HG03066 (cell line): Measurements from ENCODE around the gene FEM1B.

ENCODE experiments used
- ATAC-seq: cut with Tn5 transposase; IDR thresholded peaks from one replicate; pipeline ENCODE4 v1.9.1; 2021; ENCODE audit warnings: low read depth; ENCODE audit not compliant: unreplicated experiment

The FEM1B gene

DNA sequence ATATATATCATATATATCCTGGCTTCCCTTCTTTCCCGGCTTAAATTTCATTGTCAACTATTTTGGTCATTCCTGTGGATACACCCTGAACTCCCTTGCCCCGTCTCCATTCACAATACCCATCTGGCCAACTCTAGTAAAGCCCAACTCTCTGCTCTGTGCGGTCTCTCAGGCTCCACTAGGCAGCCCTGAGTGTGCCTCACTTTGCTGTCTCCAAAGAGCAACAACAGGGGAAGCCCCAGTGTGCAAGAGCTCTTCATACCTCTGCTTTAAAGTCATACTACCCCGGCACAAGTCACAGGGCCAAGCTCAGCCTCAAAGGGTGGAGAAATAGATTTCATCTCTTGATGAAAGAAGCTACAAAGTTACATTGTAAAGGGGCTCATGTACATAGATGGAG lies 18.9 kb upstream of the FEM1B start:
- ATAC-seq: no peak

DNA sequence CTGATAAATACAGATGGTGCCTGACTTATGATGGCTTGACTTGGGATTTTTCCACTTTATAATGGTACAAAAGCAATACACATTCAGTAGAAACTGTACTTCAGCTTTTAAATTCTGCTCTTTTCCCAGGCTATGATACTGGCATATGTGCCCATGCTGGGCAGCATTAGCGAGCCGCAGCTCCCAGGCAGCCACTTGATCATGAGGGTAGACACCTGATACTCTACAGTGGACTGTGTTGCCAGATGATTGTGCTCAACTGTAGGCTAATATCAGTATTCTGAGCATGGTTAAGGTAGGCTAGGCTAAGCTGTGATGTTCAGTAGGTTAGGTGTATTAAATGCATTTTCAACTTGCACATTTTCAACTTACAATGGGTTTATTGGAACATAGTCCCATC lies 17.7 kb upstream of the FEM1B start:
- ATAC-seq: no peak

DNA sequence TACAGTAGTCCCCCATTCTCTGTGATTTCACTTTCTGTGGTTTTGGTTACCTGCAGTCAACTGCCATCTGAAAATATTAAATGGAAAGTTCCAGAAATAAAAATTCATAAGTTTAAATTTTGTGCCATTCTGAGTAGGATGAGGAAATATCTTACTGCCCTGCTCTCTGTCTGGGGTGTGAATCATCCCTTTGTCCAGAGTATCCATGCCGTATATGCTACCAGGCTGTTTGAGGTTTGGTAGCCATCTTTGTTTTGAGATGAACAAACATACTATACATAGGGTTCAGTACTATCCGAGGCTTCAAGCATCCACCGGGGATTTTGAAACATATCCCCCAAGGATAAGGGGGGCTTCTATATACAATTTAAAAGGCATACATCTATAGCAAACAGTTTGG lies 16.3 kb upstream of the FEM1B start:
- ATAC-seq: no peak

DNA sequence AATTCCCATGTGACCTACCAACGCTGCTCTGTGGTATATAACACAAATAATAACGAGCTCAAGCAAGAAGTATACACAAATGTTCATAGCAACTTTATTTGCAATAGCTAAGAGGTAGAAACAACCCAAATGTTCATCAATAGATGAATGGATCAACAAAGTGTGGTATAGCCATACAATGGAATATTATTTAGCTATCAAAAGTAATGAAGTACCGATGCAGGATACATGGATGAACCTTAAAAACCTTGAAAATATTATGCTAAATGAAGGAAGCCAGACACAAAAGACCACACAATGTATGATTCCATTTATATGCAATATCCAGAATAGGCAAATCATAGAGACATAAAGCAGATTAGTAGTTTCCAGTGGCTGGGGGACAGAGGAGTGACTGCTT lies 15.6 kb upstream of the FEM1B start:
- no peak for ATAC-seq

DNA sequence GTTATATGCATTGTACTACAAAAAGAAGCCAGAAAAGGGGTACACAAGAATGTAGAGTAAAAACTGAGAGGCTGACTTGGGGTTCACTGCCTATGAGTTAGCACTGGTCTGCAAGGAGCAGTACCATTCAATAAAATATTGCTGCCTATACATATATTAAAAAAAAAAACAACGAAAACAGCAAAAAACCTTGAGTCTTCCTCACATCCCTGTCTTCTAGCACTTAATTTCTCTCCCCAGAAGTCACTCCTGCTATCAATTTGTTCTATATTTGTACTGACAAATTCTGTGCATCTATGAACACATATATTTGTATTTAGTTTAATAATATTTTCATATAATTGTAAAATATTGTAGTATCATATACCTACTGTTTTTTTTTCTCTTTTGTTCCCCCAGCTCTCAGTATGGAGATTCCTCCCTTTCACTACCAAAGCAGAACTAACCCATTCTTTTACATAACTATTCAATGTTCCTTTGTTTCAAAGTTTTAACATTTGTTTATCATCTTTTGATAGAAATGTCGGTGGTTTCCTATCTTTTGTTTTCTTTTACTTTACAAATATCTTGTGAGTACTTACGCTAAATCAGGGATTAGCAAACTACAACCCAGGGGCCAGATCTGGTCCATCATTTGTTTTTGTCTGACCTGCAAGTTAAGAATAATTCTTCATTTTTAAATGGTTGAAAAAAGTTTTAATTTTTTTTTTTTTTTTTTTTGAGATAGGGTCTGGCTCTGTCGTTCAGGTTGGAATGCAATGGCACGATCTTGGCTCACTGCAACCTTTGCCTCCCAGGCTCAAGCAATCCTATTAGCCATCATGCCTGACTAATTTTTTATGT lies 14.8 kb upstream of the FEM1B start:
- no peak for ATAC-seq

DNA sequence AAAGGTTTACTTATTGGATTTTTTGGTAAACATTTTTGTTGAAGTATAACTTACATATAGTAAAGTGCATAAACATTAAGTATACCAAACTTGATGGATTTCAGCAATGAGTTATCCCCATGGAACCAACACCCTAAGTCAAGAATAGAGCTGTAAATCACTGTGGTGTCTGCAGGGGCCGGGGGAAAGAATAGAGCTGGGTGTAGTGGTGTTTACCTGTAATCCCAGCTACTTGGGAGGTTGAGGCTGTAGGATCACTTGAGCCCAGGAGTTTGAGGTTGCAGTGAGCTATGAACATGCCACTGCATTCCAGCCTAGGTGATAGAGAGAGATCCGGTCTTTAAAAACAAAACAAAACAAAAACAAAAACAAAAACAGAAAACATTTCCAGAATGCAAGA lies 13.3 kb upstream of the FEM1B start:
- no peak for ATAC-seq

DNA sequence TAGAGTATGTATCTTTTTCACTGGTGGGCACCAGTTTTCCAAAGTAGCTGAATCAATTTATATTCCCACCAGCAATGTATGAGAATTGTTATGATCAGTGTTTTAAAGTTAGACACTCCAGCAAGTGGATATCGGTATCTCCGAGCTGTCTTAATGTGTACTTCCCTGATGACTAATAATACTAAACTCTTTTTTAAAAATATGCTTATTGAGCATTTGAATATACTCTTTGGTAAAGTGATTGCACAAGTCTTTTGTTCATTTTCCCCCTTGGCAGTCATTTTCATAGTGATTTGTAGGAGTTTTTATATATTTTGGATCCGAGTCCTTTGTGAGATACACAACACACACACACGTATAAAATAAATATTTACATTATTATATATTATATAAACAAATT lies 12.5 kb upstream of the FEM1B start:
- ATAC-seq: no peak

DNA sequence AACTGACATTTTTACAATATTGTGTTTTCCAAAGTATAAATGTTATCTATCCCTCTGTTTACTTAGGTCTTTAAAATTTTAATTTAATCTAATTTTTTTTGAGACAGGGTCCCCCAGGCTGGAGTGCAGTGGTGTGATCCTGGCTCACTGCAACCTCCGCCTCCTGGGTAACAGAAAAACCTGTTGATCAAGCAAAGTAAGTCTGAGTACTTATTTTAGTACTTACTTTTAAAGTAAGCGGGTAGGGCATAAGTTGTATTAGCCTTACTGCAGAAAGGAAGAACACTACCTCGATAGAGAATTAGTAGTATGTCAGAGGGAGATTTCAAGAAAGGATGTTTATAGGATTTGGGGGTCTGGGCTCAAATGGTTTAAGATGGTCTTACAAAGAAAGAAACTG lies 11.9 kb upstream of the FEM1B start:
- ATAC-seq: no peak

DNA sequence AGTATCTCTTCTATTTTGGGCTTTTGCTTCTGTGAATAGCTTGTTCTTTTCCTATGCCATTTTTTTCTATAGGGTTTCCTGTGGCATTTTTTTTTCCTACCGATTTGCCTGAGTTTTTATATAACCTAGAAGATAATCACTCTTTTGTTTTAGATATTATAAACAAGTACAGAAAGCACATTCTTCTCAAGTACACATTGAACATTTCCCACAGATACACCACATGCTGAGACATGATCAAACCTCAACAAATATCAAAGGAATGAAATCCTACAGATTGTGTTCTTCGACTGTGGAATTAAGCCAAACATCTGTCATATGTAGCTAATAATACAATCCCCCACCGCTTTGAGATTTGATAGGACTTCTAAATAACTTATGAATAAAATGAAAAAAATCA lies 9.1 kb upstream of the FEM1B start:
- no peak for ATAC-seq

DNA sequence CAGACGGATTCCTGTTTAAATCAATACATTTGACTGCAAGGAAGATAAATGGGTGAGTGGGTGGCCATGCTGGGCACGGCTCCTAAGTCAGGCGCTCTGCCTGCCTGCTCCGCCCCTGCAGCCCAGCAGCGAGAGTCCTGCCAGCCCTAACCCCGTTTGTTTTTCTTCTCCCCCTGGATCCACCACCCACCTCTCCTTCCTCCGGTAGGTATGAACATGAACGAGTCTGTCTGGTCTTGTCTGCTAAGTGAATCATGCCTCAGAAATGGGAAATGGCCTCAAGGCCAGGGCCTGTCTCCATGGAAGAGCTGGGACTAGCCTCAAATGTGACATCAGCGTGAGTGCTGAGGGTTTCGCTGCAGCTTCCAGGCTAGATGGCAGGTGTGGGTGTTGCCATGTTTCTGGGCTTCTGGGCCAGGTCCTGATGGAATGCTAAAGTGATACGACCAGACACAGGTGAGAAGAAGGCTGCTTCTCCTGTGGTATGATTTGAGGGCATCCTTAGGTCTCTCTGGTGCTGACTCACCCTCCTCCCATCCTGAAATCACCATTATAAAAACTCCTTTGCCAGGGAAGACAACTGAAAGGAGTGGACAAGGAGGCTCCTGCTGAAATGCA lies 5.6 kb upstream of the FEM1B start:
- no peak for ATAC-seq

DNA sequence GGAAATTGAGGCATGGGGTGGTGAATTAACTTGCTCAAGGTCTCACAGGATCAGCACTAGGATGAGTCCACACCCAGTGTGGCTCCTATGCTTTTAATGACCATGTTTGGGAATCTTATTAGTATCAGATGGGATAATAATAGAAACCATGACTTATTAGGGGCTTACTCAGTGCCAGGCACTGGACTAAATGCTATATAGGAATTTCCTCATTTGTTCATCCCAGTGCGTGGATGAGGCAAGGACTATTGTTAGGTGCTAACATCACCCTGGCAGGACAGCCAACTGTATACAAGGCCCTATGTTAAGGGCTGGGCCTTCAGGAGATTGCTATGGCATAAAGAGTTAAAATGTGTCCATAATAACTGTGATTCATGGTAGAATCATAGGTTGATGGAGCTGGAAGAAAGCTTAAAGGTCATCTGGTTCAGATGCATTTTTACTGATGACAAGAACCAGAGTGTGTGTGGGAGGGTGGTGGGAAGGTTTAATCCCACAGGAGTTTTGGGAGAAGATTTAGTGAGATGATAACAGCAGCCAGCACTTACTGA lies 4.7 kb upstream of the FEM1B start:
- ATAC-seq: no peak

DNA sequence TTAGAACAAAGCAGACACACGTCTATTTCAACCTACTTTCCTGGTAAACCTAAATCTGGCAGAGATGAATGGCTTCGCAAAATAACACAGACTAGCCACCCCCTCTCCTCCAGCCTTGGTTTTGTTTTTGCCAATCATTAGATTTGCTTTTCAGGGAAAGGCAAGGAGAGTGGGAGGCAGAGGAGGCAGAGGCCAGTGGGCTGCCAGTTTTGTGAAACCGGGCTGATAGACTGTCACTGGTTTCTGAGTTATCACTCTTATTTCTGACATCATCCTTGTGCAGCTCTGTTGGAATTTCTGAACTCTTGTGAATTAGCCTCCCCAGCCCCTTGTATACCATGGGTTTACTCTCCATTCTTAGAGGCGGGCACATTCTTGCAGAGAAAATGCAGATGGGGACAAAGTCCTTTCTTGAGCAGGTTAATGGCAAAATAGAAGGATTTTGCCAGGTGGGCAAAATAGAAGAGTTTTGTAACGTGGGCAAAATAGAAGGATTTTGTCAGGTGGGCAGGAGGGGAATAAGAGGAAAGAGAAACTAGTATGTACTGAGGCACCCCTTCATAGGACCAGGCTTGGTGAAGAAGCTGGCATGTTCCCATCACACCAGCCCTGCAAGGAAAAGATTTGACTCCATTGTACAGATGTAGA lies 3.2 kb upstream of the FEM1B start:
- no peak for ATAC-seq

DNA sequence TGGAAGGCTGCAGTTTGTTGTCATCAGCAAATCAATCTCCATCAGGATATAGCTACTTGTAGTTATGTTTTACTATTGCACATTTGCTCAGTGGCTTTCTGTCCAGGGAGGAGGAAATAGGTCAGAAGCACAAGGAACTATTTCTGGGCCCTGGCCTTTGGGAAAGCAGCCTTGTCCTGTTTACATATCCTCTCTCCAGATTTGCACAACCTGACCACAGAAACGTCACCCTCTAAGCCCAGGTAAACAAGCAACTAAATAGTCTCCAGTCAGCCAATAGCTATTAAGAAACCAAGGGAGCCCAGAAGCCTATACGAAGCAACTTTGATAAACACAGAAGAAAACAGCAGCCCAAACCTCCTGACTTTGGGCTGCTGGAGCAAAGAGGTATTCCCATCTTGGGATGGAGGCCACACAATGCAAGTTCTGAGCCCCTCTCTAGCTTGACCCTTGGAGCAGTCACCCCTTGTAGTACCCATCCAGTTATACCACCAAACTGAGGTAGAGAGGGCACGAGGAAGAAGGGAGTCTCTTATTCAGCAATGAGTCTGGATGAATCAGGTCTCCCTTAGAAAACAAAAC lies 2.3 kb upstream of the FEM1B start:
- no peak for ATAC-seq

DNA sequence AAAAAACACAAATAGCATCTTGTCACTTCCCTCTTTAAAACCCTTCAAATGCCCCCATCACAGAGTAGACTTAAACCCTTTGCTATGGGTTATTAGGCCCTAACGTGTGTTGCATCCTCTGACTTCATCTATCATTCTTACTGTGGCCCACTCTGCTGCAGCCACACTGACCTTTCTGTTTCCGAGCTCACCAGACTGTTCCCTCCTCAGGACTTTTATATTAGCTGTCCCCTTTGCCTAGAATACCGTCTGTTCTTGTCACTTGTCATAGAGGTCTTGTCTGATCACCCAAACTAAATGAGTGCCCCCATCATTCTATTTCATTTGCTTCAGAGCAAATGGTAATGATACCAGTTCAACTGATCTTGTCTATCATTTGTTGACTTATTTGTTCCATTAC lies 877 bp upstream of the FEM1B start:
- no peak for ATAC-seq

DNA sequence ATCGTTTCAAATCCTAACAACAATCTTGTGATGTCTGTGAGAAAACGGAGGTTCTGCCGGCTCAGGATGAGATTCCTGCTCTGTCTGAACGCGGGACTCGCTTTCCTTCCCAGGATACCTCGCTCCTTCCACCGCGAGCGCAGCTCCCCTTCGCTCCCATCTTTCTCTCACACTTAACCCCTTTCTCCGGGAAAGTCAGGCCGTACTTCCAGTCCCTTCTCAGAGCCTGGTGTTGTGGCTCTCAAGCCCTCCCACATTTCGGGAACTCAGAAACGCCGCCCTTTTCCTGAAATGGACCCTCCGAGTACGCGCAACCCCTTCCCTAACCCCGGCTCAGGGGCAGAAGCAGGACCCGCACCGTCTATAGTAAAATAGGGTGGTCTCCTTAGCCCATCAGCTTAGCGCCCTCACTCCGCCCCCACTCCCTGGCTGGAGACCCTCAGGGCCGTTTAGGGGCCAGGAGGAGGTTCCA lies 378 bp upstream of the FEM1B start:
- peak; percentile 7 for ATAC-seq

DNA sequence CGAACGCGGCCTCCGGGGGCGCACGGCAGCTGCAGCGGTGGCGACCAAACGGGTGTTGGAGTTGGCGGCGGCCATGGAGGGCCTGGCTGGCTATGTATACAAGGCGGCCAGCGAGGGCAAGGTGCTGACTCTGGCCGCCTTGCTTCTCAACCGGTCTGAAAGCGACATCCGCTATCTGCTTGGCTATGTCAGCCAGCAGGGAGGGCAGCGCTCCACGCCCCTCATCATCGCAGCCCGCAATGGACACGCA lies 725 bp downstream of the FEM1B start:
- peak; percentile 59 for ATAC-seq

DNA sequence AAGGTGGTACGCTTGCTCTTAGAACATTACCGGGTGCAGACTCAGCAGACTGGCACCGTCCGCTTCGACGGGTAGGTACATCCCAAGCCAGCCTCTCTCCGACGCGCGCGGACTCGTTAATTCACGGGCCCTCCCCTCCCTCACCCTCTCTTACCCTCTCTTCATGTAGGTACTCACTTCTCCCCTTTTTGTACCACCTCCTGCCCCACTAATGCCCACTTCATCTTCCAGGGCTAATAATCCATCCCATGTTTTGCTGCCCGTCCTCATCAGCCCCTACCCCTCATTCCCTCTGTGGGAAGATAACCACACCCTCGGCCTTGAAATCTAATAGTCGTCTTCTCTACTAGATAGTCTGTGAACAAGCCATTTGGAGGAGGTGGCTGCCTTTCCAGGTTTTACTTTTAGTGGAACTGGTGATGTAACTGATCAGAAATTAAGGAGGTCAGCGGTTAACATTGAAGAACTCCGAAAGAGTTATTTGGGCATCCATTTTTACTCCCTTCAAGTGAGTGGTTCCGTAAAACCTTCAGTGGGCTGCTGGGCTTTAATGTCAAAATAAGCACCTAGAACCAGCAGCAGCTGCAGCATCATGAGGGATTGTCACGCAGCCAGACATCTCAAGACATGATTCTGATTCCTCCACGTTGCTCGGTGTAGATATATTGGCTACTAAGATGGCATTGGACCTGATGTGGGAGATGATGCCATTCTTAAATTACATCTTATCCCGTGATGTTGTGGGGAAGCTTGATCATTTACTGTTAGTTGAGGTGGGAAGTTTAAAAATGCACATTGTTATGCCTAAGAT lies 1.3 kb downstream of the FEM1B start:
- no peak for ATAC-seq

DNA sequence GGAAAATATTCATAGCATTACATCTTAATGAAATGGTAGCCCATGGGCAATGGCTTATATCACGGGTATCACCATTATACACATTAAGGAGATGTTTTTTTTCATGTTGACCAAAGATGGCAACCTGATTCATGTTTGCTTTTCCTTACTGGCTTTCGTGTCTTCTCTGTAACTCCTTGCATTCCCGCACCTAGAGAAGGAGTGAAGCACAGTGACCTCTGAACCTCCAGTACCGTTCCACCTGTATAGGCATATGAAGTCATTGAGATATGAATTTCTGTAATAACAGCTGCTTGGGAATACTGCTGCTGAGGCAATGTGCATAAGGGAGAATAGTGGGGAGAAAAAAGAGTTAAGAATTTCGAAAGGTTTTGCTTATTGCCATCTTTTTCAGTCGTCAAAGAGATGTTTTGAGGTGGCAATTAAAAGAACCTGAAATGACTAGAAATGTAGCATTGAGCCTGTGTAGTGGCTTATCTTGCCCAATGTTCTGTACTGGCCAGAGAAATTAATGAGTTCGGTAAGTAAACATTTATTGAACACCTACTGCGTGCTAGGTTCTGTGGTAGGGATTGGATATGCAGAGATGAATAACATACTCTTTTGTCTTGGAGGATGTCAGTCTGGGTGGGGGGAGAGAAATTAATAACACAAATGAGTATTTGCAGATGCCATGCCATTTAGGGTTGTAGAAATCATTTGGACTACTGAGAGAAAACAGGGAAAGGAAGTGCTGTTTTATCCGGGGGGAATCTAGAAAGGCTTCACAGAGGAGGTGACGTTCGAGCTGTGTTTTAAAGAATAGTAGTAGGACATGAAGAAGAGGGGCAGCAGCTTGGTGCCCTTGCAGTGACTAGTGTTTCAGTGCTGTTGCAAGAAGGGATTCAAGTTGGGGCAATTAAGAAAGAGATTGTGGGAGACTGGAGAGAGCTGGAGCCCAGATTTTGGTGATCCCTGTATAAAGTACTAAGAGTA lies 2.5 kb downstream of the FEM1B start:
- ATAC-seq: no peak

DNA sequence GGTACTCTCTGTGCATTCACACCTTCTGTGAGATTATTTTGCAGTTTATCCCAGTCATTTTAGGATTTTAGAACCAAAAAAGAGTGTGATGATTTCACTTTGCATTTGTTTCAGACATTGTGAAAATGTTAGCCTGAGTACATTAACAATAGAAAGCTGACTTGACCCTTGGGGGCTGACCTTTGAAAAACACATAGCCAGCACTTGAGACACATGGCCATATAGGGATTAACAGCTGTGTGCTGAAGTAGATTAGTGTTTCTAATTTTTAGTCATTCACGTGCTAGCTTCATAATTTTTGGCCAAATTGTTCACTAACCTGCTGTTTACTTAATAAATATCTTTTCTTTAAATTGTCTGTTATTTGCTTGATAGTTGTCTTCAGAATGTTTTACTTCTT lies 3.5 kb downstream of the FEM1B start:
- no peak for ATAC-seq
